Subcutaneous abdominal adipose tissue (tissue), 5 donors: ENCODE data around the gene EDN3.
"Not testable (repeated sequence)": the region's sequence is repeated elsewhere in the genome, so short reads cannot be mapped to it uniquely, and the experiment has no call there.

Experiments used
- H3K27ac ChIP-seq: one replicate; pipeline ENCODE4 v1.7.0; 2013; ENCODE audit warnings: low read depth, mild to moderate bottlenecking, inconsistent platforms, low read length, moderate library complexity
- H3K27me3 ChIP-seq, 5 donors: one replicate each; pipeline ENCODE4 v1.7.0; 2013; ENCODE audit warnings: low read length in 5 of 5, inconsistent platforms in 1 of 5; ENCODE audit not compliant: control insufficient read depth in 5 of 5, insufficient read depth in 4 of 5
- H3K36me3 ChIP-seq, 5 donors: one replicate each; pipeline ENCODE4 v1.7.0; 2013; ENCODE audit warnings: low read length in 5 of 5; ENCODE audit not compliant: control insufficient read depth in 5 of 5, insufficient read depth in 5 of 5
- H3K4me1 ChIP-seq, 5 donors: one replicate each; pipeline ENCODE4 v1.7.0; 2013; ENCODE audit warnings: low read length in 5 of 5, mild to moderate bottlenecking in 3 of 5, moderate library complexity in 1 of 5; ENCODE audit not compliant: control insufficient read depth in 5 of 5, insufficient read depth in 5 of 5
- H3K4me3 ChIP-seq, 5 donors: one replicate each; pipeline ENCODE4 v1.7.0; 2013; ENCODE audit warnings: low read length in 5 of 5, low read depth in 1 of 5
- H3K9ac ChIP-seq, 5 donors: one replicate each; pipeline ENCODE4 v1.7.0; 2013; ENCODE audit warnings: low read length in 5 of 5, mild to moderate bottlenecking in 4 of 5, moderate library complexity in 3 of 5
- H3K9me3 ChIP-seq, 5 donors: one replicate each; pipeline ENCODE4 v1.7.0; 2013; ENCODE audit warnings: low read length in 5 of 5; ENCODE audit not compliant: control insufficient read depth in 5 of 5
- donor health status: healthy.
- donor health status: healthy.
- donor health status: healthy.
- donor health status: healthy.
- donor health status: healthy.

Gene EDN3

DNA sequence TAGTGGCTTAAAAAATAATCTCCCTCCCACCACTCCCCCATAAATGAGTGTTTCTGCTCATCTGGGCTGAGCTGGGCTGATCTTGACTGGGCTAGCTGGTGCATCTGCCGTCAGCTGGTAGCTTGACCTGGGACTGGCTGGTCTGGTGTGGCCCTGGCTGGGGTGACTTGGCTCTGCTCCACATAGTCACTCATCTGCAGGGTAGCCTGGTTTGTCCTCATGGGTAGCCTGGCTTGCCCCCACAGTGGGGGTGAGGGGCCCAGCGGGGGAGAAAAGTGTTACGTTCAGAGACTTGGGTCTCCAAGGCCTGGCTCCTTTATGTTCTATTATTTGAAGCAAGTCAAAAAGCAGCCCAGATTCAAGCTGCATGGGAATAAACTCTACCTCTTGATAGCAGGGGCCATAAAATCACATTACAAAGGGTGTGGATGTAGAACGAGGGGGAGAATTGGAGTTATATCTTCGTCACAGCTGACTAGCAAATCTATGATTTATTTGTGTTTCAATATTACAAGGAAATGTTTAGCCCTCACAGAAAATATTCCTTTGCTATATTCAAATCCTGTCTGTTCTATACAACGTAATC, 32.9 kb downstream of the EDN3 start:
- H3K27me3 ChIP-seq: peaks cover 0 to 10% (median 0%) of the 10 kb centered on the region in 5 donors
- no peaks in the 10 kb centered on the region for H3K36me3 ChIP-seq
- H3K27ac ChIP-seq: no peak overlapping the region
- no peak overlapping the region for H3K9ac ChIP-seq
- no peak overlapping the region for H3K4me3 ChIP-seq
- no peaks in the 10 kb centered on the region for H3K4me1 ChIP-seq
- H3K9me3 ChIP-seq: no peaks in the 10 kb centered on the region

DNA sequence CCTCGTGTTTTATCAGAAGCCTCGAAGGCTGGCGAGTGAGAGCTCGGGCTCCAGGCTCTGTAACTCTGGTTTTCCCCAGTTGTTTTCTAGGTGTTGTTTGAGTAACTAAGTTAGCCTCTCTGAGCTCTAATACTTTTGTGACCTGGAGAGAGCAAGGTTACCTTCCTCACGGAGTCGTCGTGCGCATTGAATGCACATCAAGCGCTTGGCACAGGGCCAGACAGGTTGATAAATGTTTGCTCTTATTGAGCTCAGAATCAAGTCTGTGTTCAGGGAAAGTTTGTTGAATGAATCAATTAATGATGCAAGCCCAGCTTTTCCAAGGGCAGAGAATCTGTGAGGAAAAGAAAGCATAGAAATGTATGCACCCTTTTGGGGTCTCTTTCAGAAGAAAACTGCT, 33.5 kb downstream of the EDN3 start:
- peaks cover 0 to 10% (median 0%) of the 10 kb centered on the region in 5 donors for H3K27me3 ChIP-seq
- no peak overlapping the region for H3K27ac ChIP-seq
- no peaks in the 10 kb centered on the region for H3K4me1 ChIP-seq
- no peak overlapping the region for H3K4me3 ChIP-seq
- no peak overlapping the region for H3K9ac ChIP-seq
- no peaks in the 10 kb centered on the region for H3K36me3 ChIP-seq
- no peaks in the 10 kb centered on the region for H3K9me3 ChIP-seq

- Histone ChIP-seq H3K4me3 (no peak overlapping the region), H3K9ac (no peak overlapping the region), H3K36me3 (no peaks in the 10 kb centered on the region), H3K4me1 (no peaks in the 10 kb centered on the region), H3K27ac (no peak overlapping the region), H3K9me3 (no peaks in the 10 kb centered on the region), H3K27me3 (peaks cover 0 to 10% (median 0%) of the 10 kb centered on the region in 5 donors)
Measured at GRCh38 chr20:59334651-59335300, 34.4 kb downstream of the EDN3 start.

DNA sequence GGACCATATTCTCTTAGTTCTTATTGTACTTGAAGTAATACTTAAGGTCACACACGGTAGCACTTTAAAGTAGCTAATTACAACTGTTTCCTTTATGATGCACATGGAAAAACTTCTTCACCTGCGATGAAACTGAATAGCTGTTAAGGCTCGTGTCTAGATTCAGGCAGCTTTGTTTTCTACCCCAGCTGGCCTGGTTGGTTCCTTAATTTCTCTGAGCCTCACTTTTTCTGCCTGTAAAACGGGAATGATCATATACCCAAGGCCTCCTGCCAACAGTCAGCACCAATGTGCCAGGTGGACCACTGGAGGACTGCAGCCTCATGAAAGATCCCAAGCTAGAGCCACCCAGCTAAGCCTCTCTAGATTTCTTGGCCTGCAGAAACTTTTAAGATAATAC, 35.0 kb downstream of the EDN3 start:
- Histone ChIP-seq H3K4me1 (peaks cover 0 to 3% (median 0%) of the 10 kb centered on the region in 5 donors), H3K27me3 (peaks cover 0 to 10% (median 0%) of the 10 kb centered on the region in 5 donors), H3K4me3 (no peak overlapping the region), H3K27ac (no peak overlapping the region), H3K9me3 (no peaks in the 10 kb centered on the region), H3K9ac (no peak overlapping the region), H3K36me3 (no peaks in the 10 kb centered on the region)

GRCh38 chr20:59336540-59336939, 36.1 kb downstream of the EDN3 start:
- peaks cover 0 to 4% (median 1%) of the 10 kb centered on the region in 5 donors for H3K4me1 ChIP-seq
- no peaks in the 10 kb centered on the region for H3K36me3 ChIP-seq
- H3K27ac ChIP-seq: no peak overlapping the region
- no peaks in the 10 kb centered on the region for H3K9me3 ChIP-seq
- no peak overlapping the region for H3K9ac ChIP-seq
- H3K27me3 ChIP-seq: peaks cover 0 to 10% (median 3%) of the 10 kb centered on the region in 5 donors
- H3K4me3 ChIP-seq: no peak overlapping the region

DNA sequence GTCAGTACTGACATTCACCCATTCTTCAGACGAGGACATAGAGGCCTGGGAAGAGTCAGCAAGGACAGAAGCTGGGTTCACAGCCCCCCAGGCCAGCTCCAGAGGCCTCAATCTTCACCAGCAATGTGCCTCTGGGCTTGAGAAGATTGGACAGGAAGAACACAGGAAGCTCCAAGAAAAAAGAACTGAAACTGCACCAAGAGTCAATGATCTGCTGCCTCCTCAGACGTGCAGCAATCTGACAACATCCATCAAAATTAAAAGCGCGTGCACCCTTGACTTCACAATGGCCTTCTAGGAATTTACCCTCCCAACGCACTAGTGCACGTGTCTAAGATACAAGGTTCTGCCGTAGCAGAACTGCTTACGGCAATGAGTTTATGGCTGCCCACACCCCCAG, 38.0 kb downstream of the EDN3 start:
- H3K27ac ChIP-seq, H3K36me3 ChIP-seq, H3K9ac ChIP-seq, H3K4me3 ChIP-seq, H3K9me3 ChIP-seq, H3K4me1 ChIP-seq: not testable (repeated sequence)
- H3K27me3 ChIP-seq: peaks cover 0 to 21% (median 11%) of the 10 kb centered on the region in 5 donors

DNA sequence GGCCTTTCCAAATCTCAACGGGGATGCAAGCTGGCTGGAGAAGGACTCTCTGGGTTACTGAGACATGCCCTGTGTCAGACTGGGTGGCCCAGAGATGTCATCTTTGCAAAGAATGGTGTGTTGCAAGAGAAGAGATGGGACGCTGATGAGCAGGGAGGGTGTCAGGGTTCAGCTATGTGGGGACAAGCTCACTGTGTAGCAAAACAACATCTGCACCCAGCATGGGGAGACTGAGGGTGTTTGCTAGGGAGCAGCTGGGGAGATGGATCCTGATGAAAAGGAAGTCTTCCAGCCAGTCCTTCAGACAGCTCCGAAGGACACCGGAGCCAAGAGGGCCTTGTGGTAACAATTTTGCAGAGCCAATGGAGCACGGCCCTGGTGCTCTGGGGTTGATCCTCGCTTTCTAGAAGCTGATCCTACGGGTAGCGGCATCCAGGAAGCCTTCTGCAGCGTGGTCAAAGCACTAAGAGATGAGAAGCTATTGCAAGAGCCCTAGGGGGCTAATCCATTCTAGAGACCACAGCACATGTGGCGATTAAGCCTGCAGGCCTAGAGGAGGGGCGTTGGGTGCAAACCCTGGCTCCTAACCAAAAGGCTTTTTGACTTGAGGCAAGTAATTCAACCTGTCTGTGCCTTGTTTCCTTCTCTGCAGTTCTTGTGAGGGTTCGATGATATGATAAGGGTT, 39.9 kb downstream of the EDN3 start:
- Histone ChIP-seq H3K27ac (no peak overlapping the region), H3K4me1 (peaks cover 0 to 10% (median 8%) of the 10 kb centered on the region in 5 donors)

DNA sequence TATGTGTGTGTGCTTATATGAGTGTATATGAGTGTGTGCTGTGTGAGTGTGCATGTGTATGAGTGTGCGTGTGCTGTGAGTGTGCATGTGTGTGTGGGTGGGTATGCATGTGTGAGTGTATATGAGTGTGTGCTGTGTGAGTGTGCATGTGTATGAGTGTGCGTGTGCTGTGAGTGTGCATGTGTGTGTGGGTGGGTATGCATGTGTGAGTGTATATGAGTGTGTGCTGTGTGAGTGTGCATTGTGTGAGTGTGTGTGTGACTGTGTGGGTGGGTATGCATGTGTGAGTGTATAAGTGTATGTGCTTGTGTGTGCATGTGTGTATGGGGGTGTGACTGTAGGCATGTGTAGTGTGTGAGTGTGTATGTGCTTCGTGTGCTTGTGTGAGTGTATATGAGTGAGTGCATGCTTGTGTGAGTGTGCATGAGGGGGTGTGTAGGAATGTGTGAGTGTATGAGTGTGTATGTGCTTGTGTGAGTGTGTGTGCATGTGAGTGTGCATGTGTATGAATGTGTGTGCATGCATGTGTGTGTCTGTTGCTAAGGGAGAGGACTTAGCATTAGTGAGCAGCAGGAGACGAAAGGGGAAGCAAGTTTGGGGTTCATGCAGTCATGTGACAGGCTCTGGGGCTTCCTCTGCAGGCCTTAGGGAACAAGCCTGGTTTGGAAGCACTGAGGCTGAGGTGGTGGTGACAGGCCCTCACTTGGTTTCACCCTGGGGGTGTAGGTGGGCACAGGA, 41.0 kb downstream of the EDN3 start:
- H3K4me1 ChIP-seq, H3K4me3 ChIP-seq, H3K36me3 ChIP-seq, H3K9ac ChIP-seq, H3K9me3 ChIP-seq, H3K27ac ChIP-seq: not testable (repeated sequence)
- peaks cover 0 to 19% (median 11%) of the 10 kb centered on the region in 5 donors for H3K27me3 ChIP-seq

More for the DNA sequence above, 39.9 kb downstream of the EDN3 start:
- Histone ChIP-seq H3K9ac (no peak overlapping the region), H3K9me3 (peaks cover 0 to 10% (median 0%) of the 10 kb centered on the region in 5 donors), H3K4me3 (no peak overlapping the region), H3K36me3 (no peaks in the 10 kb centered on the region), H3K27me3 (peaks cover 0 to 21% (median 11%) of the 10 kb centered on the region in 5 donors)

DNA sequence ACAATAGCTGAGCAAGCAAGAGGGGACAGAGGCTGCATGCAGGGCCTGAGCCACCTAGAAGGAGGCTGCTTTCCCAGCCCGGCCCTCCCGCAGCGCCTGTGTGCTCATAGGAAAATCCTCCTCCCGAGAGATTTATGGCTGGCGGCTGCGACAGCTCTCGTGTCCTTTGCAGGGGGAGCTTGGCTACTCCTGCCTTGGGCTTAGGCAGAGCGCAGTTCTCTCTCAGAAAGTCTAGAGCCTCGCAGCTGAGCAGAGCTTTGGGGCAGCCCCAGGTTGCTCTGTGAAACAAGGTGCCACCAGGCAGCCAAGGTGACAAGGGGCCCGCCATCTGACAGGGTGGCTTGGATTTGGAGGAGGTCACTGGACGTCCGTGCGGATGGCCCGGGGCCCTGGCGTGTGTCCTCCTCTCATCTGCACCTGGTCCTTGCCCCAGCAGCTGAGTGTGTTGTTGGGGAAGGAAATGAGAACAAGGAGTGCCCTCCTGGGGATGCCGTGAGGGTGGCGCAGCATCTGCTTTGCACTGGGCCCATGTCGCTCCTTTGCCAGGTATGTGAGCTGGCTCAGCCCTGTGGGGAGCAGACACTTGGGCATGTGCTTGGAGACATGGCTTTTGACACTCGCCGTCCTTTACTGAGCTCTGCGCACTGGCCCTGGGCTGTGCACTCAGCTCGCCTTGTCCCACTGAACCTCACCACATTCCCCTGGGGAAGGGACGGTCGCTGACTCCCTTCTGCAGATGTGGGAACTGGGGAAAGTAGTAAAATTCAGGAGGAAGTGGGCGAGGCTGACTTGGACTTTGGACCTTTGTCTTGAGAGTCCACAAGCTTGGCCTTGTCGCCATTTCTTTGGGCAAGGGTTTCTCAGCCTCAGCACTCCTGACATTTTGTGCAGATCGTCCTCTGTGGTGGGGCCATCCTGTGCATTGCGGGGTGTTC, 41.9 kb downstream of the EDN3 start:
- Histone ChIP-seq H3K27me3 (peaks cover 0 to 19% (median 11%) of the 10 kb centered on the region in 5 donors), H3K36me3 (no peaks in the 10 kb centered on the region), H3K4me1 (peaks cover 0 to 10% (median 8%) of the 10 kb centered on the region in 5 donors), H3K27ac (no peak overlapping the region), H3K9ac (no peak overlapping the region), H3K4me3 (no peak overlapping the region), H3K9me3 (peaks cover 0 to 10% (median 0%) of the 10 kb centered on the region in 5 donors)
